Measurements from ENCODE around the gene OSBPL2.

DNA sequence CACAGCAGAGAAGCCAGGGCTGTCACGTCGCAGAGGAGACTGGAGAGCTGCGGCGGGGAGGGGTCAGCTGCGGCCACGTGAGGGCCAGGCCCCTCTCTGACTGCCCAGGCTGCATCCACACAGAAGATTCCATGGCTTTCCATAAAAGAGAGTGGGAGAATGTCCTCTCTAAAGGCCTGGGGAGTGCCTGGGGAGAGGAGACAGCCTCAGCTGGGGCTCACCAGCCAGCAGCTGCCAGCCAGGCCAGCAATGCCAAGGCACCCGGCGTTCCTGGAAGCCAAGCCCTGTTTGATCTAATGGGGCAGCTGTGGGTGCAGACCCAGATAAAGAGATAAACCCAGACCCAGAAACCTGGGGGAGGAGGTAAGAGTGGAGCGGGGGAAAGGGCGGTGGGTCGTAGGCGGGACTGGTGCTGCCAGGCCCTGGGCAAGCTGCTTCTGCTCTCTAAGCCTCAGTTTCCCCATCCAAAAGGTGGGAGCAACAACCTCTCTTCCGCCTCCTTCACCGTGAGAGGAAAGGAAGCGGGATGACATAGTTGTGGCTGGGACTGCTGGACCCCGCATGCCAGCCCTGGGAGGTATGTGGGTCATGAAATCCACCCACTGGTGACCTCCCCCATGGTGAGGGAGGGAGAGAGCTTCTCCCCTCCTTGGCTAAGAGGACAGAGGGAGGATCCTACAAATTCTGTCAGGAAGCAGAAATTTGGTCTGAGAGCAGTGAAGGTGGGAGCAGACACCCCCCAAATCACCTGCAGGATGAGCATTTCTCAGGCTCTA is 3.1 kb upstream of the OSBPL2 start:
- TF ChIP-seq, protein P1, sequence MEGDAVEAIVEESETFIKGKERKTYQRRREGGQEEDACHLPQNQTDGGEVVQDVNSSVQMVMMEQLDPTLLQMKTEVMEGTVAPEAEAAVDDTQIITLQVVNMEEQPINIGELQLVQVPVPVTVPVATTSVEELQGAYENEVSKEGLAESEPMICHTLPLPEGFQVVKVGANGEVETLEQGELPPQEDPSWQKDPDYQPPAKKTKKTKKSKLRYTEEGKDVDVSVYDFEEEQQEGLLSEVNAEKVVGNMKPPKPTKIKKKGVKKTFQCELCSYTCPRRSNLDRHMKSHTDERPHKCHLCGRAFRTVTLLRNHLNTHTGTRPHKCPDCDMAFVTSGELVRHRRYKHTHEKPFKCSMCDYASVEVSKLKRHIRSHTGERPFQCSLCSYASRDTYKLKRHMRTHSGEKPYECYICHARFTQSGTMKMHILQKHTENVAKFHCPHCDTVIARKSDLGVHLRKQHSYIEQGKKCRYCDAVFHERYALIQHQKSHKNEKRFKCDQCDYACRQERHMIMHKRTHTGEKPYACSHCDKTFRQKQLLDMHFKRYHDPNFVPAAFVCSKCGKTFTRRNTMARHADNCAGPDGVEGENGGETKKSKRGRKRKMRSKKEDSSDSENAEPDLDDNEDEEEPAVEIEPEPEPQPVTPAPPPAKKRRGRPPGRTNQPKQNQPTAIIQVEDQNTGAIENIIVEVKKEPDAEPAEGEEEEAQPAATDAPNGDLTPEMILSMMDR (IDR thresholded peaks at IDR 0.05) = no peak
- TF ChIP-seq POLR2A (IDR thresholded peaks at IDR 0.05) = no peak
